ENCODE data around the gene ARMC6. TPM values are rescaled to one million over a fixed set of nuclear protein-coding genes. Genes with fewer than 3 reads are reported as not detected.
A peak's percentile ranks its signal among the peaks of the same experiment; 100 is the strongest.

ARMC6 gene
- total and polyA plus RNA-seq, 2 of the 13 experiments (the other 11 are each of a cell fraction or from before 2014, with no cell fraction given) = 16.2 to 36.8 TPM

GRCh38 chr19:19095691-19096090 is 62.3 kb downstream of the ARMC6 start (continued):
- TF ChIP-seq ATF2 (CRISPR knock-in tag; IDR thresholded peaks at IDR 0.05) = 0 out of 2 replicates have a peak, but pooled peaks have one; percentile 15
- no peak for TF ChIP-seq SIN3B (IDR thresholded peaks at IDR 0.05; ENCODE audit: low read length)
- TF ChIP-seq ZFP91 (CRISPR knock-in tag; IDR thresholded peaks at IDR 0.05; ENCODE audit: borderline replicate concordance) = 0 out of 2 replicates have a peak, but pooled peaks have one; percentile 13
- peak; percentile 97 for TF ChIP-seq ZMYM3 (CRISPR knock-in tag; IDR thresholded peaks at IDR 0.05)
- TF ChIP-seq SPEN (CRISPR knock-in tag; IDR thresholded peaks at IDR 0.05; ENCODE audit: low read depth) = no peak
- 0 out of 2 replicates have a peak, but pooled peaks have one; percentile 4 for TF ChIP-seq CEBPG (CRISPR knock-in tag; IDR thresholded peaks at IDR 0.05)
- peak; percentile 57; the same call in 1 of the 2 replicates for TF ChIP-seq HDAC2 (CRISPR knock-in tag; IDR thresholded peaks at IDR 0.05)
- TF ChIP-seq TCF12 (IDR thresholded peaks at IDR 0.05) = no peak
- TF ChIP-seq TCF12 (CRISPR knock-in tag; IDR thresholded peaks at IDR 0.05) = no peak
- peak; percentile 80 for TF ChIP-seq ADNP (CRISPR knock-in tag; IDR thresholded peaks at IDR 0.05)
- TF ChIP-seq SAP130 (CRISPR knock-in tag; IDR thresholded peaks at IDR 0.05; ENCODE audit: low read depth) = 0 out of 2 replicates have a peak, but pooled peaks have one; percentile 8
- TF ChIP-seq SMAD3 (CRISPR knock-in tag; IDR thresholded peaks at IDR 0.05) = 0 out of 2 replicates have a peak, but pooled peaks have one; percentile 16
- no peak for TF ChIP-seq THYN1 (CRISPR knock-in tag; IDR thresholded peaks at IDR 0.05; ENCODE audit: borderline replicate concordance, low read depth)
- peak; percentile 46 for TF ChIP-seq PATZ1 (CRISPR knock-in tag; IDR thresholded peaks at IDR 0.05)
- TF ChIP-seq ZSCAN30 (CRISPR knock-in tag; IDR thresholded peaks at IDR 0.05) = no peak
- 0 out of 2 replicates have a peak, but pooled peaks have one; percentile 23 for TF ChIP-seq RXRA (CRISPR knock-in tag; IDR thresholded peaks at IDR 0.05)
- peak; percentile 21; the same call in 1 of the 2 replicates for TF ChIP-seq HIC2 (CRISPR knock-in tag; IDR thresholded peaks at IDR 0.05; ENCODE audit: low read depth)
- no peak for TF ChIP-seq ZUFSP (CRISPR knock-in tag; IDR thresholded peaks at IDR 0.05; ENCODE audit: borderline replicate concordance)
- TF ChIP-seq RARA (CRISPR knock-in tag; IDR thresholded peaks at IDR 0.05) = 0 out of 2 replicates have a peak, but pooled peaks have one; percentile 15

Data from HepG2 (cell line).